CD8-positive, alpha-beta memory T cell (primary cell): ENCODE results near the gene CHD9. TPM values are rescaled to one million over a fixed set of nuclear protein-coding genes. Genes with fewer than 3 reads are reported as not detected.

Experiments
- CTCF ChIA-PET: fragments of 350-600 bp; sonication (Branson Sonifier 250); formaldehyde crosslinking; loops from one replicate; lab custom pipeline; 2021; ENCODE audit warnings: antibody characterized with exemption; lab: Charles Lee
- POLR2A ChIA-PET: fragments of 350-600 bp; sonication (Branson Sonifier 250); formaldehyde crosslinking; loops from one replicate; lab custom pipeline; 2021; ENCODE audit warnings: antibody characterized with exemption; lab: Charles Lee
- DNase-seq, 5 donors: peaks; one replicate each; pipeline versions ENCODE4 v3.0.0 to v3.0.0-alpha.2; 2020 to 2022; ENCODE audit warnings: mixed read lengths in 1 of 5
- H3K27ac ChIP-seq: one replicate; pipeline ENCODE4 v1.7.0; 2013; ENCODE audit warnings: low read depth, mild to moderate bottlenecking, low read length, moderate library complexity
- H3K27me3 ChIP-seq: 2 replicates; pipeline ENCODE4 v1.7.0; 2013; ENCODE audit warnings: low read length, mild to moderate bottlenecking; ENCODE audit not compliant: insufficient read depth, poor library complexity, severe bottlenecking
- H3K36me3 ChIP-seq: 2 replicates; pipeline ENCODE4 v1.7.0; 2013; ENCODE audit warnings: mild to moderate bottlenecking, low read length, moderate library complexity; ENCODE audit not compliant: insufficient read depth
- H3K4me1 ChIP-seq: 2 replicates; pipeline ENCODE4 v1.7.0; 2013; ENCODE audit warnings: mild to moderate bottlenecking, low read length, moderate library complexity; ENCODE audit not compliant: insufficient read depth
- H3K4me3 ChIP-seq: 2 replicates; pipeline ENCODE4 v1.7.0; 2013; ENCODE audit warnings: mild to moderate bottlenecking, low read length
- H3K9me3 ChIP-seq: 2 replicates; pipeline ENCODE4 v1.7.0; 2013; ENCODE audit warnings: mild to moderate bottlenecking, low read length
- H3K27ac Mint-ChIP-seq, 8 donors: one replicate each; pipeline ENCODE4 v1.8.0; 2020 to 2021; ENCODE audit warnings: mixed read lengths in 8 of 8, mild to moderate bottlenecking in 6 of 8, inconsistent platforms in 3 of 8, moderate library complexity in 3 of 8
- H3K27me3 Mint-ChIP-seq, 2 donors: one replicate each; pipeline ENCODE4 v1.8.0; 2020 to 2021; ENCODE audit warnings: mixed read lengths in 2 of 2, mild to moderate bottlenecking in 1 of 2, moderate library complexity in 1 of 2
- H3K36me3 Mint-ChIP-seq, 3 donors: one replicate each; pipeline ENCODE4 v1.8.0; 2020 to 2021; ENCODE audit warnings: mixed read lengths in 3 of 3, inconsistent platforms in 1 of 3, mild to moderate bottlenecking in 1 of 3
- H3K4me1 Mint-ChIP-seq, 3 donors: one replicate each; pipeline ENCODE4 v1.8.0; 2020 to 2021; ENCODE audit warnings: mixed read lengths in 3 of 3, inconsistent platforms in 1 of 3, mild to moderate bottlenecking in 1 of 3
- H3K4me3 Mint-ChIP-seq, 7 donors: one replicate each; pipeline ENCODE4 v1.8.0; 2020 to 2021; ENCODE audit warnings: mixed read lengths in 7 of 7, mild to moderate bottlenecking in 6 of 7, moderate library complexity in 4 of 7, inconsistent platforms in 2 of 7
- H3K9me3 Mint-ChIP-seq, 5 donors: one replicate each; pipeline ENCODE4 v1.8.0; 2020 to 2022; ENCODE audit warnings: mixed read lengths in 5 of 5, mild to moderate bottlenecking in 3 of 5, moderate library complexity in 2 of 5, inconsistent platforms in 1 of 5
- polyA plus RNA-seq: library from polyadenylated mRNA; unstranded; fragments of 300-500 nt; fragmentation: Illumina TruSeq; gene quantifications from one replicate; pipeline ENCODE4 v1.2.3, GENCODE V29; 2021
- total RNA-seq, 2 experiments: library from RNA; stranded (reverse); gene quantifications; one replicate each; pipeline ENCODE4 v1.2.3, GENCODE V29; 2021

Gene CHD9
- total and polyA plus RNA-seq, 3 experiments from 2014 or later = 17.4 to 57.4 (median 21.8) TPM

DNA sequence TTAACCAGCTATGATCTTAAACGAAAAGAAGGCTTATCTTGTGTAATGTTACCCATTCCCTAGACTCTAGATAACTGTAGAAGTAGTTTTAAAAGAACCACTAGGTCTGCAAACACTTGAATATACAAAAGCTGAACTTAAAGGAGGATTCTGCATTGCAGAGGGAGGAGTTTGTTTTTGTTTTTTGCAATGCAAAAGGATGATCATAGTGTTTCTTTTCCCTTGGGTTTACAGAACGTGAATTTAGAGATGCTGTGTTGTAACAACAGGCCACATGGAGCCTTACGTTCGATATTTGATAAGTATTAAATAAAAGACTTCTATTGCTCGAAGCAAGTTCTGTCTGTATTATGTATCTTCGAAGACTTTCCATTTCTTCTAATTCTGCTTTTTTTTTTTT lies 77.6 kb downstream of the CHD9 start:
- peak overlapping the region in 7 of 8 donors; percentile 48 to 94 (median 74) for H3K27ac Mint-ChIP-seq
- no peaks in the 10 kb centered on the region for H3K9me3 Mint-ChIP-seq
- H3K36me3 ChIP-seq = no peaks in the 10 kb centered on the region
- ChIA-PET CTCF (interaction anchor here (0.7 kb wide), 1 partner anchor 78 kb away, joined by 3 read pairs; the partner anchor contains the start of gene CHD9), POLR2A (interaction anchor here (1.1 kb wide), 1 partner anchor 302 kb away, joined by 3 read pairs; the partner anchor contains the start of gene RBL2)
- H3K4me1 ChIP-seq = peaks cover 10% of the 10 kb centered on the region
- H3K27ac ChIP-seq = peak overlapping the region; percentile 28
- no peaks in the 10 kb centered on the region for H3K27me3 Mint-ChIP-seq
- H3K4me3 Mint-ChIP-seq = peak overlapping the region; percentile 88 to 94 (median 90)
- H3K36me3 Mint-ChIP-seq = peaks cover 0 to 4% (median 0%) of the 10 kb centered on the region in 3 donors
- no peak for DNase-seq
- H3K9me3 ChIP-seq = no peaks in the 10 kb centered on the region
- no peaks in the 10 kb centered on the region for H3K27me3 ChIP-seq
- peaks cover 28 to 32% (median 29%) of the 10 kb centered on the region in 3 donors for H3K4me1 Mint-ChIP-seq
- no peak overlapping the region for H3K4me3 ChIP-seq

DNA sequence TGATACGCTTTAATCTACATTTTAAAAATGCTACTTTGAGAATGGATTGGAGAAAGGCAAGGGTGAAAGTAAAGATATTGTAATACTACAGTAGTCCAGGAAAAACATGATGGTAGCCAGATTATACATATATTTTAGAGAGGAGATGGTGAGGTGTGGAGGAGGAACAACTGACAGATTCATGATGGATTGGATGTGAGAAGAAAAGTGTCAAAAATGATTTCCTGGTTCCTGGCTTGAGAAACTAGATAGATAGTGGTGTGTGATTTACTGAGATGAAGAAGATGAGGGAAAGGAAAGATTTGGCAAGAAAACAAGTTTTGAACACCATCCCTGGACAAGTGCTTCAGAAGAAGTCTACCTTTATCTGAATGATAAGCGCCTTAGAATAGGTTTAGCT lies 80.5 kb downstream of the CHD9 start:
- peaks cover 25 to 32% (median 30%) of the 10 kb centered on the region in 3 donors for H3K4me1 Mint-ChIP-seq

DNA sequence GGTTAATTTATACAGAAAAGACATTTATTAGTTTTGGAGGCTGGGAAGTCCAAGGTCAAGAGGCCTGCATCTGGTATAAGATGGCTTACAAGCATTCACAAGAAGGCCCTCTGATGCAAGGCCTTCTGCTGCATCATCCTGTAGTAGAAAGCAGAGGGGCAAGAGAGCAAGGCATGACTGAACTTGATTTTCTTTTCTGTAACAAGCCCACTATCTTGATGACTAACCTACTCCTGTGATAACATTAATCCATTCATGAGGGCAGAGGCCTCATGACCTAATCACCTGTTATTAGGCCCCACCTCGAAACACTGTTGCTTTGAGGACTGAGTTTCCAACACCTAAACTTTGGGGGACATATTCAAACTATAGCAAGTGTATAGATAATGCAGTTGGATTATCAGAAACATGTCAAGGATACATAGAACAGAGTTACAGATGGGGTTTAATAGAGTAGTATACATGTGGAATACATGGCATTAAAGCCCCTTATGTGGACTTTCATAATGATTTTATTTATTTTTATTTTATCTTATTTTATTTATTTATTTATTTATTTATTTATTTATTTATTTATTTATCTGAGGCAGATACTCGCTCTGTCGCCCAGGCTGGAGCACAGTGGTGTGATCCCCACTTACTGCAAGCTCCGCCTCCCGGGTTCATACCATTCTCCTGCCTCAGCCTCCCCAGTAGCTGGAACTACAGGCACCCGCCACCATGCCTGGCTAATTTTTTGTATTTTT lies 88.2 kb downstream of the CHD9 start:
- H3K9me3 Mint-ChIP-seq = no peaks in the 10 kb centered on the region
- no peak overlapping the region for H3K4me3 Mint-ChIP-seq
- H3K4me1 Mint-ChIP-seq = peaks cover 15 to 35% (median 33%) of the 10 kb centered on the region in 3 donors
- Histone ChIP-seq H3K27me3 (no peaks in the 10 kb centered on the region), H3K4me3 (no peak overlapping the region), H3K27ac (no peak overlapping the region), H3K36me3 (no peaks in the 10 kb centered on the region), H3K9me3 (no peaks in the 10 kb centered on the region), H3K4me1 (no peaks in the 10 kb centered on the region)
- no peak for DNase-seq
- ChIA-PET POLR2A (no interaction called here), CTCF (interaction anchor here (0.9 to 2.4 kb wide), 2 partner anchors 88 kb away, joined by 3 to 10 read pairs; partner anchors contain the start of gene CHD9)
- no peaks in the 10 kb centered on the region for H3K36me3 Mint-ChIP-seq
- H3K27ac Mint-ChIP-seq = peak overlapping the region in 1 of 8 donors; percentile 27
- no peaks in the 10 kb centered on the region for H3K27me3 Mint-ChIP-seq

More for the DNA sequence above, 80.5 kb downstream of the CHD9 start:
- H3K27ac ChIP-seq = no peak overlapping the region
- Mint-ChIP-seq H3K4me3 (no peak overlapping the region), H3K9me3 (no peaks in the 10 kb centered on the region), H3K27ac (peak overlapping the region in 5 of 8 donors; percentile 0 to 54 (median 24)), H3K36me3 (peaks cover 0 to 4% (median 0%) of the 10 kb centered on the region in 3 donors), H3K27me3 (no peaks in the 10 kb centered on the region)
- POLR2A ChIA-PET = no interaction called here
- DNase-seq = no peak
- peaks cover 6% of the 10 kb centered on the region for H3K4me1 ChIP-seq
- no peaks in the 10 kb centered on the region for H3K9me3 ChIP-seq
- H3K4me3 ChIP-seq = no peak overlapping the region
- no peaks in the 10 kb centered on the region for H3K27me3 ChIP-seq
- CTCF ChIA-PET = interaction anchor here (1.2 to 2.4 kb wide), 2 partner anchors 25 to 80 kb away, joined by 5 to 11 read pairs; partner anchors contain the start of gene CHD9
- no peaks in the 10 kb centered on the region for H3K36me3 ChIP-seq

DNA sequence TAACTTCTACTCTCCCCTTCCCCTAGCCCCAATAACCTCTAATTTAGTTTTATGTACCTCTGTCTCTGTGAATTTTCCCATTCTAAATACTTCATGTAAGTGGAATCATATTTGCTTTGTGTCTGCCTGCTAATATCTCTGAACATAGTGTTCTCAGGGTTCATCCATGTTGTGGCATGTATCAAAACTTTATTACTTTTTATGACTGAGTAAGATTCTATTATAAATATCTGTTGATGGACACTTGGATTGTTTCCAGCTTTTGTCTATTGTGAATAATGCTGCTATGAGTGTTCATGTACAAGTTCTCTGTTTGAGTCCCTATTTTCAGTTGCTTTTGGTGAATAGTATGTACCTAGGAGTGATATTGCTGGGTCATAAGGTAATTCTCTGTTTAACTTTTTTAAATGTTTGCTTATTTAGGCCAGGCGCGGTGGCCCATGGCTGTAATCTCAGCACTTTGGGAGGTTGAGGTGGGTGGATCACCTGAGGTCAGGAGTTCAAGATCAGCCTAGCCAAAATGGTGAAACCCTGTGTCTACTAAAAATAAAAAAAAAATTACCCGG lies 92.8 kb downstream of the CHD9 start:
- no peak for DNase-seq
- H3K27ac Mint-ChIP-seq = peak overlapping the region in 2 of 8 donors; percentile 7 to 16
- ChIA-PET CTCF (no interaction called here), POLR2A (no interaction called here)
- no peaks in the 10 kb centered on the region for H3K27me3 Mint-ChIP-seq
- Histone ChIP-seq H3K27ac (no peak overlapping the region), H3K9me3 (no peaks in the 10 kb centered on the region), H3K27me3 (no peaks in the 10 kb centered on the region), H3K36me3 (no peaks in the 10 kb centered on the region), H3K4me3 (no peak overlapping the region), H3K4me1 (no peaks in the 10 kb centered on the region)
- peaks cover 0 to 6% (median 4%) of the 10 kb centered on the region in 3 donors for H3K36me3 Mint-ChIP-seq
- H3K9me3 Mint-ChIP-seq = no peaks in the 10 kb centered on the region
- peaks cover 5 to 22% (median 19%) of the 10 kb centered on the region in 3 donors for H3K4me1 Mint-ChIP-seq
- H3K4me3 Mint-ChIP-seq = no peak overlapping the region

DNA sequence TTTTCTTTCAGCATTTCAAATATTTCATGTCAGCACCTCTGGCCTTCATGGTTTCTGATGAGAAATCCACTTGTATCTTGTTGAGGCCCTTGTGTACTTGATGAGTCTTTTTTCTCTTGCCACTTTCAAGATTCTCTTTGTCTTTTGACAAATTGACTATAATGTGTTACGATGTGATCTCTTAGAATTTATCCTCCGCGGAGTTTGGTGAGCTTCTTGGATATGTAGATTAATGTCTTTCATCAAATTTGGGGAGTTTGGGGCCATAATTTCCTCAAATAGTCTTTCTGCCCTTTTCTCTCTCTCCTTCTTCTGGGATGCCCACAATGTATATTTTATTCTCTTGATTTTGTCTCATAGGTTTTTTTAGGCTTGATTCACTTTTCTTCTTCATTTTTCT lies 96.0 kb downstream of the CHD9 start:
- no peak for DNase-seq
- no peak overlapping the region for H3K4me3 Mint-ChIP-seq
- H3K4me1 Mint-ChIP-seq = peaks cover 6 to 17% (median 15%) of the 10 kb centered on the region in 3 donors
- Histone ChIP-seq H3K27me3 (no peaks in the 10 kb centered on the region), H3K4me3 (no peak overlapping the region), H3K4me1 (no peaks in the 10 kb centered on the region), H3K9me3 (no peaks in the 10 kb centered on the region), H3K36me3 (no peaks in the 10 kb centered on the region), H3K27ac (no peak overlapping the region)
- no peak overlapping the region for H3K27ac Mint-ChIP-seq
- no peaks in the 10 kb centered on the region for H3K27me3 Mint-ChIP-seq
- H3K36me3 Mint-ChIP-seq = peaks cover 0 to 10% (median 6%) of the 10 kb centered on the region in 3 donors
- ChIA-PET POLR2A (no interaction called here), CTCF (interaction anchor here (2.3 kb wide), 1 partner anchor 95 kb away, joined by 7 read pairs; the partner anchor contains the start of gene CHD9)
- H3K9me3 Mint-ChIP-seq = no peaks in the 10 kb centered on the region

DNA sequence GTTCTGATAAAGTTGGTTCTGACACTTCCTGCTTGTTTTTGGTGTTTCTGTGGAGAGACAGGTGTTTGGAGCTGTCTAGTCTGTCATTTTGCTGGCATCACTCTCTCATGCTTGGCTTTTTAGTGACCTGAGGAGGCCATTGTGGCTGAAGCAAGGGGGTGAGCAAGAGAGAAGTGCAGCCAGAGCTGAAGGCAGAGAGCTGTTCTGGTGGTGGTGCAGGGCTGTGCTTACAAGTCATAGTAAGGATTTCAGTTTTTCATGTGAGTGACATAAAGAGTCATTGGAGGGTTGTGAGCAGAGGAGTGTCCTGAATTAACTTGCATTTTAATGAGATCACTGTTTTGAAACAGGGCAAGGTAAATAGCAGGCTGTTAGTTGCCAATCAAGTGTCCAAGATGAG lies 97.5 kb downstream of the CHD9 start:
- H3K9me3 ChIP-seq = no peaks in the 10 kb centered on the region
- no peak for DNase-seq
- no peaks in the 10 kb centered on the region for H3K27me3 ChIP-seq
- Mint-ChIP-seq H3K27ac (no peak overlapping the region), H3K9me3 (no peaks in the 10 kb centered on the region), H3K36me3 (peaks cover 0 to 26% (median 18%) of the 10 kb centered on the region in 3 donors), H3K4me1 (peaks cover 5 to 8% (median 8%) of the 10 kb centered on the region in 3 donors), H3K4me3 (no peak overlapping the region), H3K27me3 (no peaks in the 10 kb centered on the region)
- H3K4me1 ChIP-seq = no peaks in the 10 kb centered on the region
- POLR2A ChIA-PET = no interaction called here
- H3K36me3 ChIP-seq = peaks cover 7% of the 10 kb centered on the region
- H3K27ac ChIP-seq = no peak overlapping the region
- no peak overlapping the region for H3K4me3 ChIP-seq
- CTCF ChIA-PET = interaction anchor here (2.3 kb wide), 1 partner anchor 97 kb away, joined by 7 read pairs; the partner anchor contains the start of gene CHD9

DNA sequence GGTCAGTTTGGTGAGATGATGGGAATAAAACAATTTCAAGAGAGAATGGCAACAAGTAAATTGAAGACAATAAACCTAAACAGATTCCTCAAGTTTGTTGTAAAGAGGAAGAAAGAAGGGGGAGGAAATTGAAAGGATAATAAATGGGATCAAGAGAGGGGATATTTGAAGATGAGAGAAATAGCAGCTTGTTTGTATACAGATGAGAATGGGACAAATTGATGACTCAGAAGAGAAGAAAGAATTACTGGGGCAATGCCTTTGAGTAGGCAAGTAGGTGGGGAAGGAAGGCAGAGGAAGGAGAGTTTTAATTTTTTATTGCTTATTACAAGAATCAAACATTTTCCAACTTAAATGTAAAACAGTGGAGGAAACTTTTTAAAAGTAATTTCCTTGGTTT lies 98.3 kb downstream of the CHD9 start:
- no peaks in the 10 kb centered on the region for H3K9me3 Mint-ChIP-seq
- no peaks in the 10 kb centered on the region for H3K27me3 Mint-ChIP-seq
- no peak for DNase-seq
- H3K4me1 ChIP-seq = no peaks in the 10 kb centered on the region
- H3K9me3 ChIP-seq = no peaks in the 10 kb centered on the region
- peaks cover 7% of the 10 kb centered on the region for H3K36me3 ChIP-seq
- no peak overlapping the region for H3K4me3 ChIP-seq
- peaks cover 3 to 5% (median 4%) of the 10 kb centered on the region in 3 donors for H3K4me1 Mint-ChIP-seq
- ChIA-PET CTCF (interaction anchor here (8.7 kb wide), 1 partner anchor 98 kb away, joined by 113 read pairs; the partner anchor contains the start of genes CHD9 and CHD9NB), POLR2A (no interaction called here)
- H3K36me3 Mint-ChIP-seq = peaks cover 0 to 28% (median 19%) of the 10 kb centered on the region in 3 donors
- H3K27ac Mint-ChIP-seq = no peak overlapping the region
- no peak overlapping the region for H3K27ac ChIP-seq
- no peaks in the 10 kb centered on the region for H3K27me3 ChIP-seq
- H3K4me3 Mint-ChIP-seq = no peak overlapping the region
